GM19324 (cell line): ENCODE measurements around the gene PCOLCE2.
"Not testable (repeated sequence)": the region's sequence is repeated elsewhere in the genome, so short reads cannot be mapped to it uniquely, and the experiment has no call there.

Source experiments
- ATAC-seq: cut with Tn5 transposase; IDR thresholded peaks from one replicate; pipeline ENCODE4 v1.9.1; 2021; ENCODE audit warnings: mild to moderate bottlenecking, moderate library complexity; ENCODE audit not compliant: unreplicated experiment, low FRiP score

Gene PCOLCE2

GRCh38 chr3:142902356-142902755, 13.5 kb upstream of the PCOLCE2 start:
- ATAC-seq: no peak

- ATAC-seq: no peak
Observed at GRCh38 chr3:142898346-142899213, 9.7 kb upstream of the PCOLCE2 start.

GRCh38 chr3:142897807-142898206, 8.9 kb upstream of the PCOLCE2 start:
- no peak for ATAC-seq

- no peak for ATAC-seq
Observed at GRCh38 chr3:142896996-142897395, 8.1 kb upstream of the PCOLCE2 start.

- ATAC-seq: no peak
Observed at GRCh38 chr3:142896201-142896755, 7.4 kb upstream of the PCOLCE2 start.

- no peak for ATAC-seq
Observed at GRCh38 chr3:142894493-142894892, 5.6 kb upstream of the PCOLCE2 start.

GRCh38 chr3:142892714-142893113, 3.8 kb upstream of the PCOLCE2 start:
- ATAC-seq: no peak

- ATAC-seq: no peak
Observed at GRCh38 chr3:142890592-142890991, 1.7 kb upstream of the PCOLCE2 start.

- no peak for ATAC-seq
Observed at GRCh38 chr3:142889212-142890014, 530 bp upstream of the PCOLCE2 start.

- no peak for ATAC-seq
Observed at GRCh38 chr3:142888099-142888480, 793 bp downstream of the PCOLCE2 start.

- ATAC-seq: no peak
Observed at GRCh38 chr3:142886940-142887339, 1.9 kb downstream of the PCOLCE2 start.

- no peak for ATAC-seq
Observed at GRCh38 chr3:142886021-142886420, 2.9 kb downstream of the PCOLCE2 start.

- no peak for ATAC-seq
Observed at GRCh38 chr3:142884531-142884930, 4.4 kb downstream of the PCOLCE2 start.

- ATAC-seq: not testable (repeated sequence)
Observed at GRCh38 chr3:142883534-142883933, 5.3 kb downstream of the PCOLCE2 start.

GRCh38 chr3:142881445-142882224, 7.2 kb downstream of the PCOLCE2 start:
- no peak for ATAC-seq

GRCh38 chr3:142878649-142879300, 10.1 kb downstream of the PCOLCE2 start:
- ATAC-seq: no peak

- no peak for ATAC-seq
Observed at GRCh38 chr3:142876417-142876816, 12.5 kb downstream of the PCOLCE2 start.

- no peak for ATAC-seq
Observed at GRCh38 chr3:142875583-142876207, 13.2 kb downstream of the PCOLCE2 start.

GRCh38 chr3:142875099-142875498, 13.8 kb downstream of the PCOLCE2 start:
- no peak for ATAC-seq

- not testable (repeated sequence) for ATAC-seq
Observed at GRCh38 chr3:142868382-142868781, 20.5 kb downstream of the PCOLCE2 start.
